GM23248 (cell line): Measurements from ENCODE around the gene EHBP1.

Experiments used
- EZH2 ChIP-seq: fragments of 200-600 bp; sonication (generic); IDR thresholded peaks from 2 replicates; pipeline ENCODE4 v1.6.1; 2018; ENCODE audit warnings: antibody characterized with exemption, mild to moderate bottlenecking; ENCODE audit not compliant: insufficient read depth, poor library complexity, severe bottlenecking
- EZH2phosphoT487 ChIP-seq: fragments of 200-600 bp; sonication (generic); IDR thresholded peaks from 2 replicates; pipeline ENCODE4 v1.6.1; 2018; ENCODE audit warnings: antibody characterized with exemption, moderate library complexity, mild to moderate bottlenecking, low read depth; ENCODE audit not compliant: insufficient read depth

GRCh38 chr2:63041592-63041991, 336.1 kb downstream of the EHBP1 start:
- TF ChIP-seq EZH2phosphoT487, result no peak
- no peak for TF ChIP-seq EZH2
